OCI-LY3 (cell line): ENCODE measurements around the gene RENBP.

Source experiments
- H2AFZ ChIP-seq: fragments of 200-600, 300-600 bp; shearing (Covaris generic); 2 replicates; pipeline ENCODE4 v1.6.0; 2014; ENCODE audit warnings: antibody characterized with exemption, low read depth, low read length
- H3K27ac ChIP-seq: fragments of 200-600, 300-600 bp; sonication (generic); 2 replicates; pipeline ENCODE4 v1.5.1; 2014; ENCODE audit warnings: mild to moderate bottlenecking, low read length, moderate library complexity, mixed read lengths
- H3K27me3 ChIP-seq: fragments of 200-600, 300-600 bp; sonication (generic); 2 replicates; pipeline ENCODE4 v1.6.1; 2014; ENCODE audit warnings: low read depth, low read length, mixed read lengths
- H3K36me3 ChIP-seq: fragments of 200-600, 300-600 bp; sonication (generic); replicated peaks from 2 replicates; pipeline ENCODE3; 2014; ENCODE audit warnings: low read depth, low read length, mixed read lengths
- H3K4me1 ChIP-seq: fragments of 300-600, 200-600 bp; sonication (generic); 2 replicates; pipeline ENCODE4 v1.6.1; 2014; ENCODE audit warnings: low read length, mixed read lengths
- H3K4me2 ChIP-seq: fragments of 200-600, 300-600 bp; sonication (generic); 2 replicates; pipeline ENCODE4 v1.6.1; 2014; ENCODE audit warnings: low read length, mixed read lengths
- H3K4me3 ChIP-seq: fragments of 300-600, 200-600 bp; sonication (generic); 2 replicates; pipeline ENCODE4 v1.5.1; 2014; ENCODE audit warnings: antibody characterized with exemption, mild to moderate bottlenecking, low read length, moderate library complexity
- H3K79me2 ChIP-seq: fragments of 300-600, 200-600 bp; shearing (Covaris generic); 2 replicates; pipeline ENCODE4 v1.6.1; 2014; ENCODE audit warnings: mild to moderate bottlenecking, low read length, mixed read lengths
- H3K9ac ChIP-seq: fragments of 300-600, 200-600 bp; shearing (Covaris generic); 2 replicates; pipeline ENCODE4 v1.6.0; 2014; ENCODE audit warnings: mild to moderate bottlenecking, low read length, moderate library complexity
- H3K9me3 ChIP-seq: fragments of 200-600, 300-600 bp; shearing (Covaris generic); 2 replicates; pipeline ENCODE4 v1.6.1; 2014; ENCODE audit warnings: low read length, mixed read lengths; ENCODE audit not compliant: insufficient read depth
- H4K20me1 ChIP-seq: fragments of 200-600, 300-600 bp; sonication (generic); 2 replicates; pipeline ENCODE4 v1.6.1; 2016; ENCODE audit warnings: low read length, mixed read lengths; ENCODE audit not compliant: insufficient read depth
- CTCF ChIP-seq: fragments of 200-600, 300-600 bp; sonication (generic); IDR thresholded peaks from 2 replicates; pipeline ENCODE4 v1.5.1; 2014; ENCODE audit warnings: antibody characterized with exemption, low read length, low read depth
- EZH2phosphoT487 ChIP-seq: fragments of 200-600 bp; shearing (Covaris generic); IDR thresholded peaks from 2 replicates; pipeline ENCODE4 v1.6.1; 2018; ENCODE audit warnings: antibody characterized with exemption, mixed run types, low read depth

Gene RENBP

GRCh38 chrX:153897899-153898298 is 46.5 kb downstream of the RENBP start:
- no peaks in the 10 kb centered on the region for H3K36me3 ChIP-seq

GRCh38 chrX:153889123-153889522 is 55.3 kb downstream of the RENBP start:
- peak overlapping the region; percentile 86 for H3K27ac ChIP-seq
- H3K4me1 ChIP-seq: peaks cover 69% of the 10 kb centered on the region
- peaks cover 5% of the 10 kb centered on the region; the same call in 1 of the 2 replicates for H3K27me3 ChIP-seq
- H2AFZ ChIP-seq: no peak overlapping the region
- H3K9me3 ChIP-seq: no peaks in the 10 kb centered on the region
- peak overlapping the region; percentile 25; the same call in 1 of the 2 replicates for H3K9ac ChIP-seq
- no peaks in the 10 kb centered on the region; the same call in 1 of the 2 replicates for H4K20me1 ChIP-seq
- no peaks in the 10 kb centered on the region for H3K36me3 ChIP-seq
- peak overlapping the region; percentile 81 for H3K4me2 ChIP-seq
- no peak overlapping the region for H3K4me3 ChIP-seq
- no peaks in the 10 kb centered on the region for H3K79me2 ChIP-seq
- TF ChIP-seq CTCF: no peak
- no peak for TF ChIP-seq EZH2phosphoT487

More at GRCh38 chrX:153897899-153898298, 46.5 kb downstream of the RENBP start:
- Histone ChIP-seq H3K27me3 (no peaks in the 10 kb centered on the region), H3K9me3 (no peaks in the 10 kb centered on the region), H3K4me2 (no peak overlapping the region), H3K9ac (no peak overlapping the region), H3K27ac (no peak overlapping the region), H3K4me3 (no peak overlapping the region), H4K20me1 (no peaks in the 10 kb centered on the region), H2AFZ (no peak overlapping the region), H3K4me1 (peaks cover 35% of the 10 kb centered on the region), H3K79me2 (no peaks in the 10 kb centered on the region)
- TF ChIP-seq CTCF: no peak
- TF ChIP-seq EZH2phosphoT487: no peak

GRCh38 chrX:153888344-153888743 is 56.1 kb downstream of the RENBP start:
- no peak overlapping the region for H2AFZ ChIP-seq
- TF ChIP-seq EZH2phosphoT487 (no peak), CTCF (no peak)
- peak overlapping the region; percentile 81 for H3K4me2 ChIP-seq
- peak overlapping the region; percentile 86 for H3K27ac ChIP-seq
- peak overlapping the region; percentile 57; the same call in 1 of the 2 replicates for H3K9ac ChIP-seq
- no peaks in the 10 kb centered on the region; the same call in 1 of the 2 replicates for H4K20me1 ChIP-seq
- H3K9me3 ChIP-seq: no peaks in the 10 kb centered on the region
- H3K4me1 ChIP-seq: peaks cover 69% of the 10 kb centered on the region
- no peaks in the 10 kb centered on the region for H3K36me3 ChIP-seq
- H3K4me3 ChIP-seq: peak overlapping the region; percentile 50
- peaks cover 5% of the 10 kb centered on the region; the same call in 1 of the 2 replicates for H3K27me3 ChIP-seq
- no peaks in the 10 kb centered on the region for H3K79me2 ChIP-seq

GRCh38 chrX:153887385-153887784 is 57.1 kb downstream of the RENBP start:
- Histone ChIP-seq H3K9me3 (no peaks in the 10 kb centered on the region), H3K4me1 (peaks cover 70% of the 10 kb centered on the region), H2AFZ (no peak overlapping the region), H3K4me3 (peak overlapping the region; percentile 50; the same call in 1 of the 2 replicates), H3K4me2 (peak overlapping the region; percentile 81), H3K79me2 (no peaks in the 10 kb centered on the region), H3K9ac (0 out of 2 replicates have a peak overlapping the region, but pooled peaks have one; percentile 57), H4K20me1 (peaks cover 2% of the 10 kb centered on the region; the same call in 1 of the 2 replicates), H3K36me3 (no peaks in the 10 kb centered on the region), H3K27ac (peak overlapping the region; percentile 86), H3K27me3 (peaks cover 5% of the 10 kb centered on the region; the same call in 1 of the 2 replicates)
- TF ChIP-seq CTCF: no peak
- TF ChIP-seq EZH2phosphoT487: no peak
